B cell (primary cell): ENCODE results near the gene NME1. TPM values are rescaled to one million over a fixed set of nuclear protein-coding genes. Genes with fewer than 3 reads are reported as not detected.

Experiments
- ATAC-seq: fragments of 200-7000 bp; cut with Tn5 transposase; one replicate; pipeline ENCODE4 v1.10.0; 2021; ENCODE audit warnings: low read depth, mild to moderate bottlenecking, moderate number of reproducible peaks, moderate library complexity
- CTCF ChIA-PET: fragments of 350-600 bp; sonication (Branson Sonifier 250); formaldehyde crosslinking; loops from one replicate; lab custom pipeline; 2021; ENCODE audit warnings: antibody characterized with exemption, inconsistent platforms; lab: Charles Lee
- POLR2A ChIA-PET: fragments of 350-600 bp; sonication (Branson Sonifier 250); formaldehyde crosslinking; loops from one replicate; lab custom pipeline; 2021; ENCODE audit warnings: antibody characterized with exemption; lab: Charles Lee
- DNase-seq: peaks from one replicate; pipeline ENCODE4 v3.0.0; 2013
- H2AFZ ChIP-seq: 2 replicates; pipeline ENCODE4 v1.6.1; 2012; ENCODE audit warnings: mild to moderate bottlenecking, low read depth, low read length; ENCODE audit not compliant: insufficient read depth, poor library complexity, severe bottlenecking
- H3K27ac ChIP-seq, 2 donors: 1 replicate in 1 of 2; 2 replicates in 1 of 2; pipeline ENCODE4 v1.5.1; 2012 to 2013; ENCODE audit warnings: low read length in 2 of 2, mild to moderate bottlenecking in 2 of 2, moderate library complexity in 1 of 2
- H3K27me3 ChIP-seq, 4 experiments: fragments of 200-600 bp in 1 of 4; sonication (generic) in 1 of 4; replicated peaks in 1 of 4; 1 replicate in 2 of 4; 2 replicates in 2 of 4; pipeline versions ENCODE4 v1.6.1 to v1.7.0; 2013 to 2016; ENCODE audit warnings: low read length in 3 of 4, mild to moderate bottlenecking in 2 of 4, mixed read lengths in 1 of 4, moderate library complexity in 1 of 4; ENCODE audit not compliant: insufficient read depth in 4 of 4, control insufficient read depth in 3 of 4; ENCODE audit errors: control extremely low read depth in 1 of 4
- H3K36me3 ChIP-seq, 2 experiments: replicated peaks in 1 of 2; 1 replicate in 1 of 2; 2 replicates in 1 of 2; pipeline versions ENCODE4 v1.6.1 to v1.7.1; 2013; ENCODE audit warnings: low read length in 1 of 2; ENCODE audit not compliant: insufficient read depth in 2 of 2, control insufficient read depth in 1 of 2; ENCODE audit errors: control extremely low read depth in 1 of 2, extremely low read depth in 1 of 2
- H3K4me1 ChIP-seq, 2 donors: fragments of 200-600 bp in 1 of 2; sonication (generic) in 1 of 2; 1 replicate in 1 of 2; 2 replicates in 1 of 2; pipeline versions ENCODE4 v1.5.1 to v1.6.1; 2013 to 2017; ENCODE audit warnings: low read length in 2 of 2; ENCODE audit not compliant: control insufficient read depth in 2 of 2, insufficient read depth in 2 of 2
- H3K4me2 ChIP-seq: replicated peaks from 2 replicates; pipeline ENCODE3; 2012; ENCODE audit warnings: mild to moderate bottlenecking, low read depth, low read length; ENCODE audit not compliant: poor library complexity, severe bottlenecking
- H3K4me3 ChIP-seq, 5 experiments: fragments of 200-600 bp in 1 of 5; sonication (generic) in 1 of 5; 1 replicate in 3 of 5; 2 replicates in 2 of 5; pipeline versions ENCODE4 v1.5.1 to v1.7.0; 2011 to 2016; ENCODE audit warnings: low read length in 4 of 5, mild to moderate bottlenecking in 4 of 5, low read depth in 2 of 5, control low read depth in 1 of 5, moderate library complexity in 1 of 5; ENCODE audit not compliant: insufficient read depth in 1 of 5; ENCODE audit errors: control extremely low read depth in 1 of 5, extremely low read depth in 1 of 5
- H3K79me2 ChIP-seq: fragments of 200-600 bp; sonication (generic); one replicate; pipeline ENCODE4 v1.6.0; 2016; ENCODE audit warnings: low read length; ENCODE audit not compliant: control insufficient read depth, insufficient read depth
- H3K9ac ChIP-seq: fragments of 200-600 bp; sonication (generic); 2 replicates; pipeline ENCODE4 v1.6.1; 2017; ENCODE audit warnings: mild to moderate bottlenecking, low read length, moderate library complexity
- H3K9me3 ChIP-seq, 3 donors: one replicate each; pipeline versions ENCODE4 v1.6.1 to v1.7.1; 2013; ENCODE audit warnings: low read length in 2 of 3; ENCODE audit not compliant: control insufficient read depth in 2 of 3, insufficient read depth in 1 of 3; ENCODE audit errors: control extremely low read depth in 1 of 3
- H4K20me1 ChIP-seq: 2 replicates; pipeline ENCODE4 v1.6.0; 2012; ENCODE audit warnings: mild to moderate bottlenecking, low read length; ENCODE audit not compliant: insufficient read depth, control insufficient read depth, poor library complexity, severe bottlenecking
- H3K27ac Mint-ChIP-seq: one replicate; pipeline ENCODE4 v1.8.0; 2021; ENCODE audit warnings: mixed read lengths
- H3K27me3 Mint-ChIP-seq: one replicate; pipeline ENCODE4 v1.8.0; 2021; ENCODE audit warnings: mixed read lengths
- H3K4me1 Mint-ChIP-seq: one replicate; pipeline ENCODE4 v1.8.0; 2021; ENCODE audit warnings: mixed read lengths
- H3K4me3 Mint-ChIP-seq: one replicate; pipeline ENCODE4 v1.8.0; 2021; ENCODE audit warnings: mixed read lengths
- H3K9me3 Mint-ChIP-seq: one replicate; pipeline ENCODE4 v1.8.0; 2022; ENCODE audit warnings: mixed read lengths; ENCODE audit not compliant: insufficient read depth
- EZH2 ChIP-seq: IDR thresholded peaks from 2 replicates; pipeline ENCODE4 v1.6.1; 2012; ENCODE audit warnings: borderline replicate concordance, low read depth, mild to moderate bottlenecking, moderate library complexity, low read length; ENCODE audit not compliant: insufficient read depth, poor library complexity, severe bottlenecking
- WGBS: methylation state at CpG from one replicate; pipeline ENCODE4 v1.1.5; 2013; ENCODE audit warnings: missing lambda C conversion rate; ENCODE audit not compliant: insufficient coverage; 5-methylcytosine and 5-hydroxymethylcytosine counted together
- intact Hi-C: fragments of 100-400 bp; cut with micrococcal nuclease; formaldehyde crosslinking; loops from one replicate; pipeline ENCODE4 v1.10.0; 2022
- polyA plus RNA-seq: library from polyadenylated mRNA; depleted of rRNA; stranded (reverse); fragments of >200 nt; gene quantifications from 2 replicates; pipeline ENCODE4 v1.2.3, GENCODE V29; 2012
- total RNA-seq, 2 donors: library from RNA; stranded (reverse); fragments of 120-200 nt in 1 of 2; gene quantifications; 1 replicate in 1 of 2; 2 replicates in 1 of 2; pipeline versions ENCODE4 v1.2.3 to v1.2.4, GENCODE V29; 2013 to 2022
- TF ChIP-seq, protein P1 (sequence below): fragments of 200-600 bp; IDR thresholded peaks from one replicate; pipeline ENCODE4 v1.8.0; 2022; ENCODE audit warnings: antibody characterized with exemption, mild to moderate bottlenecking

The NME1 gene
- total and polyA plus RNA-seq, 2 donors (not counting 1 experiment from before 2014, with no cell fraction given) = 19.0 to 27.5 TPM

- Histone ChIP-seq H3K36me3 (peaks cover 0 to 4% of the 10 kb centered on the region in 2 experiments), H3K9ac (peak overlapping the region; percentile 48), H4K20me1 (no peaks in the 10 kb centered on the region), H3K79me2 (peaks cover 40% of the 10 kb centered on the region), H3K27ac (peak overlapping the region; percentile 68 to 83), H3K4me2 (peak overlapping the region; percentile 85), H3K9me3 (no peaks in the 10 kb centered on the region), H3K27me3 (no peaks in the 10 kb centered on the region), H3K4me1 (peaks cover 16 to 23% of the 10 kb centered on the region in 2 donors), H3K4me3 (peak overlapping the region; percentile 3 to 86 (median 49)), H2AFZ (peak overlapping the region; percentile 90)
- 34% methylated on average over 5 of the region's 8 CpGs for WGBS
- no peaks in the 10 kb centered on the region for H3K27me3 Mint-ChIP-seq
- intact Hi-C loops = loop anchor here (1.0 to 5.0 kb wide), 8 partner anchors 14 to 389 kb away; partner anchors contain the start of genes MBTD1, NME2, SPAG9 and TOB1
- DNase-seq (no peak), ATAC-seq (no peak)
- CTCF ChIA-PET = interaction anchor here (0.7 to 4.0 kb wide), 21 partner anchors 11 to 756 kb away, joined by 3 to 97 read pairs (median 4); partner anchors contain the start of genes LRRC59, NME2, SPAG9 and TOB1
- peaks cover 7% of the 10 kb centered on the region for H3K4me1 Mint-ChIP-seq
- TF ChIP-seq EZH2 = no peak
- TF ChIP-seq, protein P1, sequence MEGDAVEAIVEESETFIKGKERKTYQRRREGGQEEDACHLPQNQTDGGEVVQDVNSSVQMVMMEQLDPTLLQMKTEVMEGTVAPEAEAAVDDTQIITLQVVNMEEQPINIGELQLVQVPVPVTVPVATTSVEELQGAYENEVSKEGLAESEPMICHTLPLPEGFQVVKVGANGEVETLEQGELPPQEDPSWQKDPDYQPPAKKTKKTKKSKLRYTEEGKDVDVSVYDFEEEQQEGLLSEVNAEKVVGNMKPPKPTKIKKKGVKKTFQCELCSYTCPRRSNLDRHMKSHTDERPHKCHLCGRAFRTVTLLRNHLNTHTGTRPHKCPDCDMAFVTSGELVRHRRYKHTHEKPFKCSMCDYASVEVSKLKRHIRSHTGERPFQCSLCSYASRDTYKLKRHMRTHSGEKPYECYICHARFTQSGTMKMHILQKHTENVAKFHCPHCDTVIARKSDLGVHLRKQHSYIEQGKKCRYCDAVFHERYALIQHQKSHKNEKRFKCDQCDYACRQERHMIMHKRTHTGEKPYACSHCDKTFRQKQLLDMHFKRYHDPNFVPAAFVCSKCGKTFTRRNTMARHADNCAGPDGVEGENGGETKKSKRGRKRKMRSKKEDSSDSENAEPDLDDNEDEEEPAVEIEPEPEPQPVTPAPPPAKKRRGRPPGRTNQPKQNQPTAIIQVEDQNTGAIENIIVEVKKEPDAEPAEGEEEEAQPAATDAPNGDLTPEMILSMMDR = no peak
- H3K27ac Mint-ChIP-seq = no peak overlapping the region
- no peaks in the 10 kb centered on the region for H3K9me3 Mint-ChIP-seq
- H3K4me3 Mint-ChIP-seq = no peak overlapping the region
- POLR2A ChIA-PET = interaction anchor here (1.0 to 1.8 kb wide), 5 partner anchors 13 to 286 kb away, joined by 4 to 20 read pairs (median 10); partner anchors contain the start of genes NME2, SPAG9 and TOB1
Measured at GRCh38 chr17:51152766-51153209, 571 bp upstream of the NME1 start.

DNA sequence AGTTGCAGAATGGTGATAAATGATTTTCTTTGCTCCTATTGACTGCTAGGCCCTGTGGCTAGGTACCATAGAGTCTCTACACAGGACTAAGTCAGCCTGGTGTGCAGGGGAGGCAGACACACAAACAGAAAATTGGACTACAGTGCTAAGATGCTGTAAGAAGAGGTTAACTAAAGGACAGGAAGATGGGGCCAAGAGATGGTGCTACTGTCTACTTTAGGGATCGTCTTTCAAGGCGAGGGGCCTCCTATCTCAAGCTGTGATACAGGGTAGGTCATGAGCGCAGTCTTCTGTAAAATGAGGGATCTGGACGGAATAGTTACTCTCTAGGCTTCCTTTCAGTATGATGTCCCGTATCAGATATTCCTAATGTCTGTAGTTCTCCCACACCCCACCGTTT is 817 bp downstream of the NME1 start:
- peaks cover 7 to 8% of the 10 kb centered on the region in 2 experiments for H3K36me3 ChIP-seq
- H3K79me2 ChIP-seq = peaks cover 41% of the 10 kb centered on the region
- H3K4me3 Mint-ChIP-seq = no peak overlapping the region
- no peaks in the 10 kb centered on the region for H3K9me3 Mint-ChIP-seq
- H2AFZ ChIP-seq = peak overlapping the region; percentile 90
- peaks cover 7% of the 10 kb centered on the region for H3K4me1 Mint-ChIP-seq
- peak overlapping the region in 1 of 2 donors; percentile 37 for H3K27ac ChIP-seq
- no peaks in the 10 kb centered on the region for H4K20me1 ChIP-seq
- no peaks in the 10 kb centered on the region for H3K27me3 ChIP-seq
- no peaks in the 10 kb centered on the region for H3K27me3 Mint-ChIP-seq
- peak overlapping the region; percentile 79 for H3K9ac ChIP-seq
- POLR2A ChIA-PET = interaction anchor here (0.8 kb wide), 2 partner anchors 8 to 1390 kb away, joined by 3 to 5 read pairs; partner anchors contain the start of gene FAM117A
- H3K4me1 ChIP-seq = peaks cover 16 to 23% of the 10 kb centered on the region in 2 donors
- peak; percentile 17 for DNase-seq
- H3K4me2 ChIP-seq = peak overlapping the region; percentile 85
- CTCF ChIA-PET = interaction anchor here (1.1 to 2.3 kb wide), 5 partner anchors 11 to 302 kb away, joined by 5 to 17 read pairs (median 6); partner anchors contain the start of genes NME2 and TOB1
- H3K27ac Mint-ChIP-seq = no peak overlapping the region
- ATAC-seq = no peak
- peak overlapping the region; percentile 55 to 86 (median 81) for H3K4me3 ChIP-seq
- TF ChIP-seq, protein P1 = no peak
- no peak for TF ChIP-seq EZH2
- 17% methylated on average over 1 of the region's 6 CpGs for WGBS
- intact Hi-C loops = loop anchor here (5.0 kb wide), 1 partner anchor 302 kb away; no protein-coding TSS in a partner anchor
- no peaks in the 10 kb centered on the region for H3K9me3 ChIP-seq
